ENCODE measurements around the gene RAB35. TPM values are rescaled to one million over a fixed set of nuclear protein-coding genes. Genes with fewer than 3 reads are reported as not detected.
A peak's percentile ranks its signal among the peaks of the same experiment; 100 is the strongest.

RAB35 gene
- total and polyA plus RNA-seq, 9 of the 15 experiments (the other 6 are each of a cell fraction or from before 2014, with no cell fraction given) = 0.65 to 76.3 (median 38.9) TPM

GRCh38 chr12:120148011-120148410, 31.5 kb upstream of the RAB35 start:
- DNase-seq (ENCODE audit: extremely low read depth in 1 of 4, low spot score in 3 of 4) = no peak
- Histone ChIP-seq H3K79me2 (ENCODE audit: control insufficient read depth, insufficient read depth, low read length) (no peaks in the 10 kb centered on the region), H4K20me1 (replicated peaks; ENCODE audit: control insufficient read depth, insufficient read depth, low read length) (no peaks in the 10 kb centered on the region), H3K9me3 (replicated peaks; ENCODE audit: control insufficient read depth, insufficient read depth, low read depth, low read length) (no peaks in the 10 kb centered on the region), H3K4me3 (no peak overlapping the region), H3K27me3 (ENCODE audit: control insufficient read depth in 2 of 2, insufficient read depth in 2 of 2, low read length in 2 of 2) (no peaks in the 10 kb centered on the region), H3K9me1 (ENCODE audit: control insufficient read depth, insufficient read depth, low read length) (peaks cover 3% of the 10 kb centered on the region), H3K27ac (ENCODE audit: extremely low read depth, low read depth, low read length) (no peak overlapping the region), H3K9ac (ENCODE audit: insufficient read depth in 1 of 2, low read depth in 2 of 2, low read length in 2 of 2) (0 out of 4 replicates have a peak overlapping the region, but pooled peaks of 1 of the 2 experiments have one; percentile 12), H3K36me3 (ENCODE audit: control insufficient read depth, insufficient read depth, low read length) (peaks cover 90% of the 10 kb centered on the region), H3K4me2 (ENCODE audit: insufficient read depth, low read length) (no peak overlapping the region), H2AFZ (ENCODE audit: low read depth, low read length) (no peak overlapping the region), H3K4me1 (replicated peaks in 1 of 2; ENCODE audit: control insufficient read depth in 2 of 2, insufficient read depth in 2 of 2, low read length in 2 of 2) (no peaks in the 10 kb centered on the region)
- CTCF ChIA-PET (ENCODE audit: low intra/inter-chr PET ratio) = no interaction called here
- WGBS (ENCODE audit: insufficient coverage, low coverage, missing lambda C conversion rate) = 90% methylated on average over 11 of the region's 11 CpGs
- intact Hi-C loops (cut with micrococcal nuclease) (no loop called here), in situ Hi-C loops (cut with MboI) (no loop called here)
- no peak for FAIRE-seq
- BruUV-seq (replicated peaks) = no TSS peak
- POLR2A ChIA-PET = interaction anchor here (0.6 to 6.6 kb wide), 7 partner anchors 9 to 119 kb away, joined by 3 to 31 read pairs (median 3); partner anchors contain the start of gene RPLP0
- no peak for ATAC-seq
- TF ChIP-seq ZNF668 (CRISPR knock-in tag; IDR thresholded peaks at IDR 0.05) (no peak), ZNF592 (IDR thresholded peaks at IDR 0.05) (no peak), E4F1 (CRISPR knock-in tag; IDR thresholded peaks at IDR 0.05; ENCODE audit: borderline replicate concordance) (no peak), TBL1XR1 (IDR thresholded peaks at IDR 0.05; ENCODE audit: low read length in 2 of 2) (no peak), EP300 (IDR thresholded peaks at IDR 0.05; ENCODE audit: low read length) (no peak), NCOA1 (IDR thresholded peaks at IDR 0.05; ENCODE audit: low read depth) (no peak), KLF13 (tag; IDR thresholded peaks at IDR 0.05; ENCODE audit: borderline replicate concordance, low read depth) (no peak), HMG20B (CRISPR knock-in tag; IDR thresholded peaks at IDR 0.05) (no peak), RBM15 (IDR thresholded peaks at IDR 0.05; ENCODE audit: insufficient read depth, low read length) (no peak), FOXA3 (CRISPR knock-in tag; conservative IDR thresholded peaks at IDR 0.05 in 1 of 2, IDR thresholded peaks at IDR 0.05 in 1 of 2) (no peak), PHB2 (IDR thresholded peaks at IDR 0.05; ENCODE audit: low read depth) (no peak), POLR2G (IDR thresholded peaks at IDR 0.05; ENCODE audit: low read depth, low read length) (no peak), NFRKB (IDR thresholded peaks at IDR 0.05; ENCODE audit: low read depth) (no peak), PHF20 (IDR thresholded peaks at IDR 0.05; ENCODE audit: partially characterized antibody) (no peak)
